GF-D8 (cell line): ENCODE results near the gene PLEKHA5.
"Not testable (repeated sequence)": the region's sequence is repeated elsewhere in the genome, so short reads cannot be mapped to it uniquely, and the experiment has no call there.

Experiments
- DNase-seq: peaks from one replicate; lab custom pipeline; 2025; lab: John Stamatoyannopoulos, UW

Gene PLEKHA5

DNA sequence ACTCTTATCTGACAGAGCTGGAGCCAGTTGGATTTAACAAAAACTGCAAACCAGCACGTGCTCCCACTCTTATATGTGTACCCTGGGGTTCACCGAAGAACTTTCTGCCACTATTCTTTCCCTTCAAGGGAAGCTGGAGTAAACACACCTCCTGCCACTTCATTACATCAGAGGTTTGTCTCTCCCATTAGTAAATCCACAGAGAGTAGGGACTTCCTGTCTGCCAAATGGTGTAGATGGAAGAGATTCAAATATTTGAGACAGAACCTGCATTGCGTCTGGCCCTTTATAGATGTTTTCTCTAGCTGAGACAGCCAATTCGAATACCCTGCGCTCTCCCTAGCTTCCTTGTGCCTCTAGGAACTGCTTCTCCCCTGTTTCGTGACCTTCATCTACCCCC lies 280.7 kb downstream of the PLEKHA5 start:
- DNase-seq: no peak

DNA sequence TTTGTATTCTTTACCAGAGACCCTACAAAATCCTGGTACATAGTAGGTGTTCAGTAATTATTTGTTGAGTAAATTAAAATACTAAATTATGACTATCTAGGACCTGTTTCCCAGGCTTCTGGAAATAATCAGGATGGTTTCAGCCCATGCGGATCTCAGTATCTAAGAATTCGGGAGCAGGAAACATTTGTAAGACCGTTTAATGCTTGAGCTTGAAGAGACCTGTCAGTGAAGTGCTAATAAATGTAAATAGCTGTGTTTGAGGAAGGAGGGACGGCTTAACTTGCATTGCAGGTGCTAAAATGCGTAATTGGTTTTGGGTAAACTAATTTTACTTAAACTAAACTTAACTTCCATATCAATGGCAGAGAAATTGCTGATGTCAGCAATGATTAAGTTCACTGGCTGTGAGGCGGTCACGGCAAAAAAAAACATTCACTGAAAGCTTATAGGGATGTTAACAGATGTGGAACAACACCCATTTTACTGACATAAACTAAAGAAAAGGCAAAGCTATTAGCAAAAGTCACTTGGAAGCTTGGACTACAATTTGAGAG lies 281.2 kb downstream of the PLEKHA5 start:
- no peak for DNase-seq

DNA sequence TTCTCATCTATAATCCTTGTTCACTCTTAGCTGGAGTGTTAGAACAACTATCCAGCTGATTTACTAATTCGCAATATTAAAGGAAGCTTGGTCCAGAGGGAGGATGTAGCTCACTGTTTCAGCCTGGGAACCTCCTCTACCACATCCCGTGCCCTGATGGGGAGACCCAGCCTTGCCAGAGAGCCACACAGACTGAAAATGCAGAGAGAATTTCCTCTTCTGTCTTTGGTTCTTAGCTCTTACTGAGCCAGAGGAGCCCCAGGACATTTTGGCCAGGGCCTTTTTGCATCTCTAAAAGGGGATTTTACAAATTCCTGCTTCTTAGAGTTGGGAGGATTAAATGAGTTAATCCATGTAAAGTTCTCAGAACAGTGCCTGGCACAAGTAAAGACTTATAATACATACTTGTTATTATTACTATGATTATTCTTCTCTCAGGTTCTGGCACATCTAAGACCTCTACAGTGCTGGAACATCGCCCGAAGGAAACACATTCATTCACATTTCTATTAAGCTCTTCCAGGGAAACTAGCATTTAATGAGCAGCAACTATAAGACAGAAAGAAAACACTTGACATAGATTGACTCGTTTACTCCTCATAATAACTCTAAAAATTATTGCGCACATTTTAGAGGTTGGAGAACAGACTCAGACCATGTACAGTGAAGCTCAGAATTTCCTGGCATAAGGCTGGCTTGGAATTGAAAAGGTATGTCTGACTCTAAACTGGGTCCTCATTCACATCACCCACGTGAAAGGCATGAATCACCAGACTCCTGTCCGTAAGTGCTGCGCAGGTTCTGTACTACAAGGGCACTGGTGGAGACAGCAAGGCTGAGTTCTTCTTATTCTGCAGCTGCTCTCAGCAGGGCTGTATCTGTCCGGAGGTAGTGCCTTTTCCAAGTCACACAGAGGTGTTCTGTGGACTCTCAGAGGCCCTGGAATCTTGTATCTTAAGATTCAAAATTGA lies 282.0 kb downstream of the PLEKHA5 start:
- DNase-seq: no peak

DNA sequence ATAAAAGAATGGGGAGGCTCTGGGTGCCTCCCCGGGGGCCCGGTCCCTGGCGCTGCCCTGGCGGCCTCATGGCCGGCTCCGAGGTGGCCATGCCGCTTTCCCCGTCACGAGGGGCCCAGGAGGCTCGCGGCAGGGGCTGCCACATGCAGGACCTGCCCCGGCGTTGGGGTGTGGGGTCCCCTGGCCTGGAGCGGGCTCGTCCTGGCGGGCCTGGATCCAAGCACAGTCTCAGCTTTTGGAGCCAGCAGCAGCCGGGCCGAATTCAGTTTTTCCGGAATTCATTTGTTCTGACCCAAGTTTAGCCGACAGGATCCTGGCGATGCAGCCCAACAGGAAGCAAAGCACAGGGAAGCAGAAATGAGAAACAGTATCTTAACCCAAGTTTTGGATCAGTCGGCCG lies 283.3 kb downstream of the PLEKHA5 start:
- no peak for DNase-seq

DNA sequence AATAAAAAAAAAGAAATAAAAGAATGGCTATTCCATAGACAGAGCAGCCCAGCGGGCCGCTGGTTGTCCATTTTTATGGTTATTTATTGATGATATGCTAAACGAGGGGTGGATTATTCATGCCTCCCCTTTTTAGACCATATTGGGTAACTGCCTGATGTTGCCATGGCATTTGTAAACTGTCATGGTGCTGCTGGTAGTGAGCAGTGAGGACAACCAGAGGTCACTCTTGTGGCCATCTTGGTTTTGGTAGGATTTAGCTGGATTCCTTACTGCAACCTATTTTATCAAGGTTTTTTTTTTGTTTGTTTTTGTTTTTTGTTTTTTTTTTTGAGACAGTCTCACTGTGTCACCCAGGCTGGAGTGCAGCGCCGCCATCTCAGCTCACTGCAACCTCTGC lies 284.0 kb downstream of the PLEKHA5 start:
- DNase-seq: not testable (repeated sequence)

DNA sequence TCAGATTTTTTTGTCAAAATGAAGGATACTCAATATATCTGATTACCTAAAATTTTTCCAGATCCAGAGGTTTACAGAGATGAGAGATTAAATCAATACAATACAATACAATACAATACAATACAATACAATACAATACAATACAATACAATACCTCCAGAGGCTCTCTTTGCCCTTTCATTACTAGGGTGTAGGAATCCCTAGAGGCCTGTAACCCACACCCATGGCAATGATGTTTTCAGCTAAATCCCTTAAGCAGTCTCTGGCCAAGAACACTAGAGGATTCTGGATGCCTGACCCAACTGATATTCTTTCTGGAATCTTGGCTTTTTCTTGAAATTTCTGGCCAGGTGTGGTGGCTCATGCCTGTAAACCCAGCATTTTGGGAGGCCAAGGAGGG lies 286.0 kb downstream of the PLEKHA5 start:
- DNase-seq: no peak

DNA sequence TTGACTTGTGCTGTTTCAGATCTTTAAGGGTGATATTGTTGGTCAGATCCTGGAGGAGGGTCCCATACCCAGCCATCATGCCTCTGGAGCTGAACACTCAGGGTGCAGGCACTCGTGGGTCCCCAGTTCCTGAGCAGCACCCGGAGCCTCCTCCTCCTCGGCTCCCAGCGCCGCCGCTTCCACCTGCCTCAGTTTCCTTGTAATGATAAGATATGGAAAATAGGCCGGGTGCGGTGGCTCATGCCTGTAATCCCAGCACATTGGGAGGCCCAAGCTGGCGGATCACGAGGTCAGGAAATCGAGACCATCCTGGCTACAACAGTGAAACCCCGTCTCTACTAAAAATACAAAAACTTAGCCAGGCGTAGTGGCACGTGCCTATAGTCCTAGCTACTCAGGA lies 289.6 kb downstream of the PLEKHA5 start:
- DNase-seq: no peak

DNA sequence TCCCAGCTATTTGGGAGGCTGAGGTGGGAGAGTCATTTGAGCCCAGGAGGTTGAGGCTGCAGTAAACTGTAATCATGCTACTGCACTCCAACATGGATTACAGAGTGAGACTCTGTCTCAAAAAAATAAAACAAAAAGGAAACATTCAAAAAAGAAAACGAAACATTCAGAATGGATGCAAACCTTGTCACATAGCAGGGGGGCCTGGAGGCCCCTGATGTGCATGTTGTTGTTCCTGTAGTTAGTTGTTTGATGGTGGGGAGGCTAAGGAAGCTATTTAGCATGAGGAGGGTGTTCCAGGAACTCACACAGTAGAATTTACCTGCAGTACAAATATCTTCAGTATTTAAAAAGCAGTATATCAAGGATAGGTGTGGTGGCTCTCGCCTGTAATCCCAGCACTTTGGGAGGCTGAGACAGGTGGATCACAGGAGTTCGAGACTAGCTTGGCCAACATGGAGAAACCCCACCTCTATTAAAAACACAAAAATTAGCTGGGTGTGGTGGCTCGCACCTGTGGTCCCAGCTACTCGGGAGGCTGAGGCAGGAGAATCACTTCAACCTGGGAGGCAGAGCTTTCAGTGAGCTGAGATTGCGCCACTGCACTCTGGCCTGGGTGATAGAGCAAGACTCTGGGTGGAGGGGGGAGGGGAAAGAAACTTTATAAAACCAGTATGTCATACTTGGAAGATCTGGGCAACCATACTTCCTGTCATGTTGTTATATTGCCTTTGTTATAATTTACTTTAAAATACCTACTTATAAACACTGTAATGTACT lies 292.2 kb downstream of the PLEKHA5 start:
- DNase-seq: no peak

DNA sequence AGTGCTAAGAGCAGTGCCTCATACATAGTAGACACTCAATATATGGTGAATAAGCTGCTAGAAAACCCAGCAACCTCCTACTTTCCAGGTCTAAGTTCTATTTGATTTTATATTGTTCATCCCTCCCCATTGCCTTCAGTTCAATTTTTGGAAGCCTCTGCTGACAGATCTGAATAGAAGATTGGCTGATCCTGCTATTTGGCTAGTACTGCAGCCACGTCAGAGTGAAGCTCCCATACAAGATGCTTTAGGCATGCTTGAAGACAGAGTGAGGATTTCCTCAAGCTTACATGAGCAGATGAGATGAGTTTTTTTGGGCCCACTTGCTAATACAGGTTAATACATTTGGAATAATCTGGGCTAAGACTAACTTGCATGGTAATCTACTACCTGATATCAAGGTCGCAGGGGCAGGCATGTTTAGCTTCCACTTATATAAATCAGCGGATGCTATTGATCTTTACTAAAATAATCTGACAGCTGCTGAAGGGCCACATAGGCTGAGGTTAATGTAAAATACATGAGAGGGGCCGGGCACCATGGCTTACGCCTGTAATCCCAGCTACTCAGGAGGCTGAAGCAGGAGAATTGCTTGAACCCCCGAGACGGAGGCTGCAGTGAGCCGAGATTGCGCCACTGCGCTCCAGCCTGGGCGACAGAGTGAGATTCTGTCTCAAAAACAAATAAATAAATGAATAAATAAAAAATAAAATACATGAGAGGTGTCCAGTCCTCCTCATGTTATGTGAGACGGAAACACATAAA lies 293.8 kb downstream of the PLEKHA5 start:
- no peak for DNase-seq
